Neural progenitor cell (in vitro differentiated cells): ENCODE data around the gene ZFP57. TPM values are rescaled to one million over a fixed set of nuclear protein-coding genes. Genes with fewer than 3 reads are reported as not detected.

Experiments used
- DNase-seq: peaks from one replicate; pipeline ENCODE4 v3.0.0-alpha.2; 2016; ENCODE audit warnings: low spot score
- H2AFZ ChIP-seq: fragments of 200-600 bp; sonication (generic); replicated peaks from 2 replicates; pipeline ENCODE4 v1.6.1; 2016; ENCODE audit warnings: antibody characterized with exemption
- H3F3A ChIP-seq: fragments of 200-600 bp; sonication (generic); 2 replicates; pipeline ENCODE4 v1.6.1; 2016; ENCODE audit warnings: antibody characterized with exemption, low read depth
- H3K27ac ChIP-seq: fragments of 200-600 bp; sonication (generic); 2 replicates; pipeline ENCODE4 v1.5.1; 2016; ENCODE audit warnings: mild to moderate bottlenecking
- H3K27me3 ChIP-seq: fragments of 200-600 bp; sonication (generic); 2 replicates; pipeline ENCODE4 v1.6.1; 2016; ENCODE audit warnings: mild to moderate bottlenecking, moderate library complexity
- H3K36me3 ChIP-seq: fragments of 200-600 bp; sonication (generic); 2 replicates; pipeline ENCODE4 v1.5.1; 2016
- H3K4me1 ChIP-seq: fragments of 200-600 bp; sonication (generic); 2 replicates; pipeline ENCODE4 v1.6.1; 2016; ENCODE audit warnings: mixed run types
- H3K4me2 ChIP-seq: fragments of 200-600 bp; sonication (generic); 2 replicates; pipeline ENCODE4 v1.6.1; 2016
- H3K4me3 ChIP-seq: fragments of 200-600 bp; sonication (generic); 2 replicates; pipeline ENCODE4 v1.5.1; 2016
- H3K79me2 ChIP-seq: fragments of 200-600 bp; sonication (generic); 2 replicates; pipeline ENCODE4 v1.6.1; 2016; ENCODE audit warnings: low read depth
- H3K9ac ChIP-seq: fragments of 200-600 bp; sonication (generic); 2 replicates; pipeline ENCODE4 v1.6.1; 2016
- H3K9me3 ChIP-seq: fragments of 200-600 bp; sonication (generic); 2 replicates; pipeline ENCODE4 v1.5.1; 2016; ENCODE audit warnings: low read depth
- H4K20me1 ChIP-seq: fragments of 200-600 bp; sonication (generic); 2 replicates; pipeline ENCODE4 v1.6.1; 2016; ENCODE audit warnings: low read depth
- H3K27ac Mint-ChIP-seq: 3 replicates; pipeline ENCODE4 v1.8.0; 2021; ENCODE audit warnings: mixed read lengths
- H3K27me3 Mint-ChIP-seq: 2 replicates; pipeline ENCODE4 v1.8.0; 2022; ENCODE audit warnings: low read depth, mild to moderate bottlenecking, inconsistent platforms, moderate library complexity, mixed read lengths; ENCODE audit not compliant: insufficient read depth
- H3K36me3 Mint-ChIP-seq: 3 replicates; pipeline ENCODE4 v1.8.0; 2021; ENCODE audit warnings: mixed read lengths
- H3K4me1 Mint-ChIP-seq: 3 replicates; pipeline ENCODE4 v1.8.0; 2021; ENCODE audit warnings: mixed read lengths
- H3K4me3 Mint-ChIP-seq: 3 replicates; pipeline ENCODE4 v1.8.0; 2021; ENCODE audit warnings: mild to moderate bottlenecking, moderate library complexity, mixed read lengths
- H3K9me3 Mint-ChIP-seq: 3 replicates; pipeline ENCODE4 v1.8.0; 2020; ENCODE audit warnings: mixed read lengths
- CTCF ChIP-seq: fragments of 200-600 bp; sonication (generic); IDR thresholded peaks from 2 replicates; pipeline ENCODE4 v1.5.1; 2017; ENCODE audit warnings: antibody characterized with exemption, mild to moderate bottlenecking
- EZH2 ChIP-seq: fragments of 200-600 bp; sonication (generic); IDR thresholded peaks from 2 replicates; pipeline ENCODE4 v1.6.1; 2017; ENCODE audit warnings: antibody characterized with exemption, mild to moderate bottlenecking, moderate library complexity
- EZH2phosphoT487 ChIP-seq: fragments of 200-600 bp; sonication (generic); IDR thresholded peaks from 2 replicates; pipeline ENCODE4 v1.6.1; 2017; ENCODE audit warnings: antibody characterized with exemption
- total RNA-seq: library from RNA; depleted of rRNA; stranded (reverse); fragments of >200 nt; gene quantifications from 2 replicates; pipeline ENCODE4 v1.2.3, GENCODE V29; 2015; ENCODE audit warnings: low replicate concordance

Gene ZFP57
- not detected in 2 replicates for total RNA-seq

GRCh38 chr6:29680904-29681303 lies at the start of gene ZFP57:
TSS of gene ZFP57 (minus strand) at chr6:29681152. CDS start at chr6:29677003, 4,149 bp downstream.
- no peak within 1 kb of the TSS for H3K9ac ChIP-seq
- H3K36me3 ChIP-seq: no peaks in the 10 kb centered on the region
- peaks cover 3% of the 10 kb centered on the region for H3K9me3 Mint-ChIP-seq
- no peak within 1 kb of the TSS for H3K27ac Mint-ChIP-seq
- H3K79me2 ChIP-seq: no peaks in the 10 kb centered on the region
- H3K36me3 Mint-ChIP-seq: no peaks in the 10 kb centered on the region
- no peak within 1 kb of the TSS for H3K4me3 ChIP-seq
- no peak within 1 kb of the TSS for H2AFZ ChIP-seq
- H4K20me1 ChIP-seq: no peaks in the 10 kb centered on the region
- no peak within 1 kb of the TSS for H3K4me2 ChIP-seq
- no peak within 1 kb of the TSS for H3K4me3 Mint-ChIP-seq
- H3F3A ChIP-seq: no peaks in the 10 kb centered on the region
- H3K27ac ChIP-seq: no peak within 1 kb of the TSS
- no peaks in the 10 kb centered on the region for H3K27me3 Mint-ChIP-seq
- TF ChIP-seq EZH2 (no peak), CTCF (no peak), EZH2phosphoT487 (no peak)
- no peaks in the 10 kb centered on the region for H3K9me3 ChIP-seq
- no peak for DNase-seq
- H3K27me3 ChIP-seq: no peaks in the 10 kb centered on the region
- peaks cover 6% of the 10 kb centered on the region for H3K4me1 ChIP-seq
- H3K4me1 Mint-ChIP-seq: peaks cover 2% of the 10 kb centered on the region

- H3K9me3 Mint-ChIP-seq: no peaks in the 10 kb centered on the region
- Histone ChIP-seq H4K20me1 (no peaks in the 10 kb centered on the region), H2AFZ (no peak overlapping the region), H3K27ac (no peak overlapping the region), H3F3A (no peaks in the 10 kb centered on the region), H3K79me2 (no peaks in the 10 kb centered on the region), H3K4me3 (no peak overlapping the region), H3K27me3 (peaks cover 34% of the 10 kb centered on the region), H3K4me2 (no peak overlapping the region), H3K9ac (no peak overlapping the region), H3K36me3 (no peaks in the 10 kb centered on the region), H3K9me3 (no peaks in the 10 kb centered on the region), H3K4me1 (no peaks in the 10 kb centered on the region)
- no peak for DNase-seq
- peaks cover 12% of the 10 kb centered on the region for H3K27me3 Mint-ChIP-seq
- no peaks in the 10 kb centered on the region for H3K4me1 Mint-ChIP-seq
- H3K4me3 Mint-ChIP-seq: no peak overlapping the region
- no peaks in the 10 kb centered on the region for H3K36me3 Mint-ChIP-seq
- H3K27ac Mint-ChIP-seq: no peak overlapping the region
- no peak for TF ChIP-seq EZH2phosphoT487
- TF ChIP-seq CTCF: no peak
Measured at GRCh38 chr6:29730575-29731126, 49.7 kb upstream of the ZFP57 start.

GRCh38 chr6:29729774-29730328 lies 48.9 kb upstream of the ZFP57 start:
- Histone ChIP-seq H3K27ac (no peak overlapping the region), H3K4me3 (no peak overlapping the region), H3K9ac (no peak overlapping the region), H4K20me1 (no peaks in the 10 kb centered on the region), H3K4me2 (no peak overlapping the region), H3K36me3 (no peaks in the 10 kb centered on the region), H3F3A (no peaks in the 10 kb centered on the region), H3K4me1 (no peaks in the 10 kb centered on the region), H2AFZ (no peak overlapping the region), H3K27me3 (peaks cover 42% of the 10 kb centered on the region), H3K79me2 (no peaks in the 10 kb centered on the region), H3K9me3 (no peaks in the 10 kb centered on the region)
- no peak for TF ChIP-seq EZH2
- TF ChIP-seq CTCF: no peak
- TF ChIP-seq EZH2phosphoT487: no peak
- no peak for DNase-seq
- peaks cover 17% of the 10 kb centered on the region for H3K27me3 Mint-ChIP-seq
- H3K4me1 Mint-ChIP-seq: no peaks in the 10 kb centered on the region
- no peaks in the 10 kb centered on the region for H3K9me3 Mint-ChIP-seq
- H3K4me3 Mint-ChIP-seq: no peak overlapping the region
- no peak overlapping the region for H3K27ac Mint-ChIP-seq
- H3K36me3 Mint-ChIP-seq: no peaks in the 10 kb centered on the region
